Effector memory CD4-positive, alpha-beta T cell (primary cell): ENCODE data around the gene LHB.
A peak's percentile ranks its signal among the peaks of the same experiment; 100 is the strongest.

ENCODE experiments used
- DNase-seq, 3 donors: peaks; one replicate each; pipeline ENCODE4 v3.0.0-alpha.2; 2020
- H3K27ac ChIP-seq: 2 replicates; pipeline ENCODE4 v1.7.0; 2013; ENCODE audit warnings: mild to moderate bottlenecking, low read length, moderate library complexity; ENCODE audit not compliant: insufficient read depth, poor library complexity, severe bottlenecking
- H3K27me3 ChIP-seq: replicated peaks from 2 replicates; pipeline ENCODE4 v1.7.0; 2013; ENCODE audit warnings: mild to moderate bottlenecking, low read length; ENCODE audit not compliant: insufficient read depth, control insufficient read depth, poor library complexity, severe bottlenecking
- H3K36me3 ChIP-seq: 2 replicates; pipeline ENCODE4 v1.7.0; 2013; ENCODE audit warnings: mild to moderate bottlenecking, low read length, moderate library complexity; ENCODE audit not compliant: control insufficient read depth, insufficient read depth
- H3K4me1 ChIP-seq: 2 replicates; pipeline ENCODE4 v1.7.0; 2013; ENCODE audit warnings: low read length, mild to moderate bottlenecking; ENCODE audit not compliant: control insufficient read depth, insufficient read depth, poor library complexity, severe bottlenecking
- H3K4me3 ChIP-seq: 2 replicates; pipeline ENCODE4 v1.7.0; 2013; ENCODE audit warnings: low read length, low read depth, mild to moderate bottlenecking; ENCODE audit not compliant: insufficient read depth, poor library complexity, severe bottlenecking
- H3K9me3 ChIP-seq: 2 replicates; pipeline ENCODE4 v1.7.0; 2013; ENCODE audit warnings: mild to moderate bottlenecking, low read length, moderate library complexity; ENCODE audit not compliant: control insufficient read depth

LHB gene

GRCh38 chr19:48968179-48968661 lies 48.7 kb downstream of the LHB start:
- H3K4me3 ChIP-seq, result no peak overlapping the region
- peaks cover 31% of the 10 kb centered on the region for H3K4me1 ChIP-seq

GRCh38 chr19:48967346-48968178 lies 49.3 kb downstream of the LHB start:
- no peaks in the 10 kb centered on the region for H3K27me3 ChIP-seq
- no peaks in the 10 kb centered on the region for H3K9me3 ChIP-seq
- DNase-seq, result no peak
- H3K4me1 ChIP-seq, result peaks cover 38% of the 10 kb centered on the region
- no peak overlapping the region for H3K27ac ChIP-seq
- H3K4me3 ChIP-seq, result no peak overlapping the region
- H3K36me3 ChIP-seq, result peaks cover 41% of the 10 kb centered on the region

More at GRCh38 chr19:48968179-48968661, 48.7 kb downstream of the LHB start:
- Histone ChIP-seq H3K27ac (no peak overlapping the region), H3K9me3 (no peaks in the 10 kb centered on the region), H3K27me3 (no peaks in the 10 kb centered on the region), H3K36me3 (peaks cover 45% of the 10 kb centered on the region)
- no peak for DNase-seq

GRCh38 chr19:48966541-48967345 lies 50.1 kb downstream of the LHB start:
- DNase-seq, result no peak
- H3K4me3 ChIP-seq, result peak overlapping the region; percentile 71
- no peaks in the 10 kb centered on the region for H3K9me3 ChIP-seq
- no peak overlapping the region for H3K27ac ChIP-seq
- H3K4me1 ChIP-seq, result peaks cover 46% of the 10 kb centered on the region
- H3K27me3 ChIP-seq, result no peaks in the 10 kb centered on the region
- H3K36me3 ChIP-seq, result peaks cover 41% of the 10 kb centered on the region
